NCI-H460 (cell line): Measurements from ENCODE around the gene DSTN. TPM values are rescaled to one million over a fixed set of nuclear protein-coding genes. Genes with fewer than 3 reads are reported as not detected.

Experiments used
- total RNA-seq: library from RNA; depleted of rRNA; stranded (reverse); fragments of >200 nt; shearing (Covaris generic); gene quantifications from 2 replicates; pipeline ENCODE4 v1.2.3, GENCODE V29; 2014; rRNA removed

The DSTN gene
- total RNA-seq, 1 experiment from 2014 or later = 232 TPM

Other genes with a start within 250 kb of the DSTN start
- 3.9 and 4.1 TPM in 2 replicates for gene BFSP1, start 38.7 kb upstream of the DSTN start, total RNA-seq
- gene RRBP1, start 112.2 kb downstream of the DSTN start, total RNA-seq = 55.8 and 59.9 TPM in 2 replicates
- gene BANF2, start 129.9 kb downstream of the DSTN start, total RNA-seq = not detected in 2 replicates